ENCODE results near the gene DTWD2.

DTWD2 gene

DNA sequence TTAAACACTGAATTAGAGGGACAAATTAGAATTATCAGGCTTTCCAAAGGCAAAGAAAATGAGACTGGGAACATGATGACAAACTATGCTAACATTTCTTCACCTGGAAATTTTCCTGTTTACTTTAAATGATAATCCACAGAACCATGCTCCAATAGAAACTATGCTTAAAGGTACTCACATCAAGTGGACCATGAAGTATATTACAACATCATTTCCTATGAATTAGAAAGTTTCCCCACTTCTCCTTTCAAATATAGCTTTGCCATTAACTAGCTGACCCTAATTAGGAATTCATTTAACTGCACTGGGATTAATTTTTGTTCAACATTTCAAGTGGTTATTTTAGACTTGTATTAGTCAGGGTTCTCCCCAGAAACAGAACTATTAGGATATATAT lies 81.4 kb downstream of the DTWD2 start:
- Histone ChIP-seq H3K4me2 (ENCODE audit: insufficient read depth, low read length, poor library complexity, severe bottlenecking) (no peak overlapping the region), H3K23ac (ENCODE audit: low read depth, low read length, poor library complexity) (no peak overlapping the region), H3K27me3 (ENCODE audit: control insufficient read depth in 3 of 3, insufficient read depth in 3 of 3, low read depth in 1 of 3, low read length in 3 of 3) (no peaks in the 10 kb centered on the region), H2BK5ac (ENCODE audit: low read length) (no peak overlapping the region), H3K9ac (ENCODE audit: low read depth, low read length, poor library complexity) (no peak overlapping the region), H3K14ac (ENCODE audit: low read length) (no peak overlapping the region), H4K91ac (ENCODE audit: low read depth, low read length, poor library complexity) (no peak overlapping the region), H2BK12ac (ENCODE audit: low read length) (no peak overlapping the region), H2BK120ac (ENCODE audit: low read depth, low read length) (no peak overlapping the region), H3K27ac (replicated peaks; ENCODE audit: low read length) (no peak overlapping the region), H3K4ac (ENCODE audit: low read length) (no peak overlapping the region), H3K18ac (ENCODE audit: low read length) (no peak overlapping the region), H3K9me3 (replicated peaks in 1 of 2; ENCODE audit: control insufficient read depth in 2 of 2, insufficient read depth in 1 of 2, low read depth in 1 of 2, low read length in 2 of 2) (no peaks in the 10 kb centered on the region), H3K36me3 (replicated peaks in 1 of 2; ENCODE audit: control insufficient read depth in 2 of 2, insufficient read depth in 2 of 2, low read length in 2 of 2) (no peaks in the 10 kb centered on the region), H3K4me3 (ENCODE audit: low read length in 2 of 2) (no peak overlapping the region), H4K8ac (ENCODE audit: low read depth, low read length) (no peak overlapping the region), H2AFZ (ENCODE audit: low read length) (no peak overlapping the region), H2AK5ac (ENCODE audit: low read depth, low read length) (no peak overlapping the region), H3K79me1 (ENCODE audit: low read depth, low read length) (no peaks in the 10 kb centered on the region), H3K4me1 (ENCODE audit: control insufficient read depth in 2 of 2, insufficient read depth in 1 of 2, low read depth in 1 of 2, low read length in 2 of 2) (no peaks in the 10 kb centered on the region), H2BK15ac (ENCODE audit: low read length) (no peak overlapping the region)
- no peak for DNase-seq (ENCODE audit: low spot score)

DNA sequence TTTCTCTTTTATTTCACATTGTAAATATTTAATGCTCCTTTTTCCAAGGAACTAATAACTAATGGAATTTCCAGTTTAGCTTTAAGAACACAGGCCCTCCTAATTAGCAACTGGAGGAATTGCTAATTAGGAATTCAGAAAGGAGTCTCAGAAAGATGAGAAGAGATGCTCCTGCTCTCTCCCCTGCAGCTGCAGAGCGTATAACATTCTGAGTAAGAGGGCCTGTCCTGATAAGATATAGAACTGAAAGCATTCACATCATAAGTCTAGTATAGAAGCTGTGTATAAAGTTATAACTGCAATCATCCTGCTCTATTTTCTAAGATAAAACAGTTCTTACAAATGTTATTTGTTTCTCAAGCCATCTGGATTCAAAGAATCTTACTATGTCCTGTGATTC lies 83.2 kb downstream of the DTWD2 start:
- H2BK15ac ChIP-seq (ENCODE audit: low read length) = no peak overlapping the region
- no peak for DNase-seq (ENCODE audit: low spot score)
- no peaks in the 10 kb centered on the region for H3K4me1 ChIP-seq (ENCODE audit: control insufficient read depth in 2 of 2, insufficient read depth in 1 of 2, low read depth in 1 of 2, low read length in 2 of 2)
- H2BK120ac ChIP-seq (ENCODE audit: low read depth, low read length) = no peak overlapping the region
- no peak overlapping the region for H3K18ac ChIP-seq (ENCODE audit: low read length)
- H4K8ac ChIP-seq (ENCODE audit: low read depth, low read length) = no peak overlapping the region
- no peak overlapping the region for H3K14ac ChIP-seq (ENCODE audit: low read length)
- no peak overlapping the region for H3K4me2 ChIP-seq (ENCODE audit: insufficient read depth, low read length, poor library complexity, severe bottlenecking)
- H2AK5ac ChIP-seq (ENCODE audit: low read depth, low read length) = no peak overlapping the region
- H3K27me3 ChIP-seq (ENCODE audit: control insufficient read depth in 3 of 3, insufficient read depth in 3 of 3, low read depth in 1 of 3, low read length in 3 of 3) = no peaks in the 10 kb centered on the region
- no peak overlapping the region for H2BK5ac ChIP-seq (ENCODE audit: low read length)
- H3K4me3 ChIP-seq (ENCODE audit: low read length in 2 of 2) = no peak overlapping the region
- no peak overlapping the region for H3K23ac ChIP-seq (ENCODE audit: low read depth, low read length, poor library complexity)
- H3K27ac ChIP-seq (replicated peaks; ENCODE audit: low read length) = no peak overlapping the region
- H3K4ac ChIP-seq (ENCODE audit: low read length) = no peak overlapping the region
- no peaks in the 10 kb centered on the region for H3K79me1 ChIP-seq (ENCODE audit: low read depth, low read length)
- no peaks in the 10 kb centered on the region for H3K36me3 ChIP-seq (replicated peaks in 1 of 2; ENCODE audit: control insufficient read depth in 2 of 2, insufficient read depth in 2 of 2, low read length in 2 of 2)
- no peak overlapping the region for H2BK12ac ChIP-seq (ENCODE audit: low read length)
- H2AFZ ChIP-seq (ENCODE audit: low read length) = no peak overlapping the region
- WGBS, 2 donors (ENCODE audit: extremely low coverage in 2 of 2, insufficient read length in 2 of 2, insufficient replicate concordance in 1 of 2) = no CpG with 5 or more reads among the region's 1 CpG
- H3K9ac ChIP-seq (ENCODE audit: low read depth, low read length, poor library complexity) = no peak overlapping the region
- no peaks in the 10 kb centered on the region for H3K9me3 ChIP-seq (replicated peaks in 1 of 2; ENCODE audit: control insufficient read depth in 2 of 2, insufficient read depth in 1 of 2, low read depth in 1 of 2, low read length in 2 of 2)
- no peak overlapping the region for H4K91ac ChIP-seq (ENCODE audit: low read depth, low read length, poor library complexity)

DNA sequence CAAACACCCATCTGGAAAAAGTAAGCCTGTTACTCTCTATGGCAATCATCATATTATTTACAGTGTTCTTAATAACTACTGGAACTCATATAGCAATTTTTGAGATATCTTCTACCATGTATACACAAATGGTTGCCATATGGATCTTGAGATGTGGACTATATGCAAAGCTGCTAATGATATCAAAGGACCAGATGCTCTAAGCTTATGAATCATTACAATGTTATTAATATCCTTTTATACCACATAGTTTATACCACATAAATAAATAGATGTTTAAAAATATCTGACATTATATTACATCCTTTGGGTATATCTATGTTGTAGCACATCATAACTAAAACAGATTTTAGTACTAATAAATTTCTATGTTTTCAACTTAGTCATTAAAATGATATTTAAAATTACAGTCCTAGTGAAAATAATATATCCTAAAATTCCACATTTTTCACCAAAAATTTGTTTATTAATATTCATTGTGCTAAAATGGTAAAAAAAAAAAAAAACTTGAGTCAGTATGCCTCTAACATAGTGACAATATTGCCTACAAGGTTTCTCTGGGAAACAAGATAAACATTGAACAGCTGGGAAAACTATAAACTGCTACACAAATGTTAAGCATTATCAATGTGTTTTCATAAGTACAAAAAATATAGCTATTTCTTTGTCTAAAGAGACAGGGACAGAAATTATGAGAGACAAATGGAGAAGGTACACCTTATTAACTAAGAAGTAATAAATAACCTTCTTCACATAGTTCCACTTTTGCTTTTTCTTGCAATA lies 85.5 kb downstream of the DTWD2 start:
- no peaks in the 10 kb centered on the region for H3K4me1 ChIP-seq (ENCODE audit: control insufficient read depth in 2 of 2, insufficient read depth in 1 of 2, low read depth in 1 of 2, low read length in 2 of 2)
- no peak overlapping the region for H3K14ac ChIP-seq (ENCODE audit: low read length)
- no peak overlapping the region for H2BK15ac ChIP-seq (ENCODE audit: low read length)
- H2AK5ac ChIP-seq (ENCODE audit: low read depth, low read length) = no peak overlapping the region
- no peak overlapping the region for H4K8ac ChIP-seq (ENCODE audit: low read depth, low read length)
- no peak overlapping the region for H2BK5ac ChIP-seq (ENCODE audit: low read length)
- H3K9ac ChIP-seq (ENCODE audit: low read depth, low read length, poor library complexity) = no peak overlapping the region
- H2BK120ac ChIP-seq (ENCODE audit: low read depth, low read length) = no peak overlapping the region
- H3K79me1 ChIP-seq (ENCODE audit: low read depth, low read length) = no peaks in the 10 kb centered on the region
- no peak overlapping the region for H3K18ac ChIP-seq (ENCODE audit: low read length)
- no peak overlapping the region for H3K27ac ChIP-seq (replicated peaks; ENCODE audit: low read length)
- no peak overlapping the region for H2AFZ ChIP-seq (ENCODE audit: low read length)
- H3K23ac ChIP-seq (ENCODE audit: low read depth, low read length, poor library complexity) = no peak overlapping the region
- no peak overlapping the region for H2BK12ac ChIP-seq (ENCODE audit: low read length)
- H3K9me3 ChIP-seq (replicated peaks in 1 of 2; ENCODE audit: control insufficient read depth in 2 of 2, insufficient read depth in 1 of 2, low read depth in 1 of 2, low read length in 2 of 2) = no peaks in the 10 kb centered on the region
- DNase-seq (ENCODE audit: low spot score) = no peak
- no peak overlapping the region for H3K4me3 ChIP-seq (ENCODE audit: low read length in 2 of 2)
- H3K4ac ChIP-seq (ENCODE audit: low read length) = no peak overlapping the region
- H4K91ac ChIP-seq (ENCODE audit: low read depth, low read length, poor library complexity) = no peak overlapping the region
- H3K27me3 ChIP-seq (ENCODE audit: control insufficient read depth in 3 of 3, insufficient read depth in 3 of 3, low read depth in 1 of 3, low read length in 3 of 3) = no peaks in the 10 kb centered on the region
- no peaks in the 10 kb centered on the region for H3K36me3 ChIP-seq (replicated peaks in 1 of 2; ENCODE audit: control insufficient read depth in 2 of 2, insufficient read depth in 2 of 2, low read length in 2 of 2)
- no peak overlapping the region for H3K4me2 ChIP-seq (ENCODE audit: insufficient read depth, low read length, poor library complexity, severe bottlenecking)

DNA sequence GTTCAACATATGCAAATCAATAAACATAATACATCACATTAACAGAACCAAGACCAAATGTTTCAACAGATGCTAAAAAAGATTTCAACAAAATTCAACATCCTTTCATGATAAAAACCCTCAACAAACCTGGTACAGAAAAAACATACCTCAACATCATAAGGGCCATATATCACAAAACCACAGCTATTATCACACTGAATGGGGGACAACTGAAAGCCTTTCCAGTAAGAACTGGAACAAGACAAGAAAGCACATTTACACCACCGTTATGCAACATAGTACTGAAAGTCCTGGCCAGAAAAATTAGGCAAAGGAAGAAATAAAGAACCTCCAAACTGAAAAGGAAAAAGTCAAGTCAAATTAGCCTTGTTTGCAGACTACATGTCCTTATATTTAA lies 93.6 kb downstream of the DTWD2 start:
- H3K14ac ChIP-seq (ENCODE audit: low read length) = no peak overlapping the region
- no peak overlapping the region for H3K18ac ChIP-seq (ENCODE audit: low read length)
- no CpG with 5 or more reads among the region's 1 CpG for WGBS, 2 donors (ENCODE audit: extremely low coverage in 2 of 2, insufficient read length in 2 of 2, insufficient replicate concordance in 1 of 2)
- H3K27me3 ChIP-seq (ENCODE audit: control insufficient read depth in 3 of 3, insufficient read depth in 3 of 3, low read depth in 1 of 3, low read length in 3 of 3) = no peaks in the 10 kb centered on the region
- no peak overlapping the region for H3K4ac ChIP-seq (ENCODE audit: low read length)
- no peak overlapping the region for H3K4me3 ChIP-seq (ENCODE audit: low read length in 2 of 2)
- no peak overlapping the region for H4K8ac ChIP-seq (ENCODE audit: low read depth, low read length)
- H2AFZ ChIP-seq (ENCODE audit: low read length) = no peak overlapping the region
- no peak overlapping the region for H3K23ac ChIP-seq (ENCODE audit: low read depth, low read length, poor library complexity)
- no peak overlapping the region for H3K9ac ChIP-seq (ENCODE audit: low read depth, low read length, poor library complexity)
- H2BK120ac ChIP-seq (ENCODE audit: low read depth, low read length) = no peak overlapping the region
- H3K9me3 ChIP-seq (replicated peaks in 1 of 2; ENCODE audit: control insufficient read depth in 2 of 2, insufficient read depth in 1 of 2, low read depth in 1 of 2, low read length in 2 of 2) = no peaks in the 10 kb centered on the region
- no peak overlapping the region for H4K91ac ChIP-seq (ENCODE audit: low read depth, low read length, poor library complexity)
- no peak overlapping the region for H2BK15ac ChIP-seq (ENCODE audit: low read length)
- H3K4me2 ChIP-seq (ENCODE audit: insufficient read depth, low read length, poor library complexity, severe bottlenecking) = no peak overlapping the region
- no peak overlapping the region for H2AK5ac ChIP-seq (ENCODE audit: low read depth, low read length)
- no peaks in the 10 kb centered on the region for H3K79me1 ChIP-seq (ENCODE audit: low read depth, low read length)
- no peak overlapping the region for H3K27ac ChIP-seq (replicated peaks; ENCODE audit: low read length)
- H2BK5ac ChIP-seq (ENCODE audit: low read length) = no peak overlapping the region
- peaks cover 0 to 4% of the 10 kb centered on the region in 2 donors for H3K4me1 ChIP-seq (ENCODE audit: control insufficient read depth in 2 of 2, insufficient read depth in 1 of 2, low read depth in 1 of 2, low read length in 2 of 2)
- DNase-seq (ENCODE audit: low spot score) = no peak
- H2BK12ac ChIP-seq (ENCODE audit: low read length) = no peak overlapping the region
- no peaks in the 10 kb centered on the region for H3K36me3 ChIP-seq (replicated peaks in 1 of 2; ENCODE audit: control insufficient read depth in 2 of 2, insufficient read depth in 2 of 2, low read length in 2 of 2)

Measured in neuronal stem cell (in vitro differentiated cells).